ENCODE data around the gene KCNT2. TPM values are rescaled to one million over a fixed set of nuclear protein-coding genes. Genes with fewer than 3 reads are reported as not detected.

KCNT2 gene
- polyA plus RNA-seq, 1 of the 3 experiments (the other 2 are of a cell fraction): 0.56 TPM

GRCh38 chr1:196302420-196302819 lies 305.8 kb downstream of the KCNT2 start:
- Histone ChIP-seq H3K4me3 (ENCODE audit: low read depth in 2 of 2, low read length in 1 of 2) (no peak overlapping the region), H3K4me2 (no peak overlapping the region), H3K79me2 (ENCODE audit: insufficient read depth) (no peaks in the 10 kb centered on the region), H3K36me3 (replicated peaks in 1 of 2; ENCODE audit: control insufficient read depth in 1 of 2, insufficient read depth in 2 of 2, low read length in 1 of 2) (peaks cover 0 to 2% of the 10 kb centered on the region in 2 experiments), H2AFZ (ENCODE audit: low read depth) (no peak overlapping the region), H3K9me3 (no peaks in the 10 kb centered on the region), H3K9me2 (no peaks in the 10 kb centered on the region), H3F3A (replicated peaks; ENCODE audit: insufficient read depth) (no peaks in the 10 kb centered on the region), H4K20me1 (ENCODE audit: insufficient read depth) (no peaks in the 10 kb centered on the region), H3K4me1 (ENCODE audit: control insufficient read depth in 1 of 2, insufficient read depth in 2 of 2, low read depth in 1 of 2, low read length in 1 of 2) (no peaks in the 10 kb centered on the region), H3K9ac (no peak overlapping the region), H3K27ac (ENCODE audit: low read depth in 2 of 2, low read length in 1 of 2) (no peak overlapping the region), H3K27me3 (ENCODE audit: insufficient read depth) (no peaks in the 10 kb centered on the region)
- CTCF ChIA-PET: no interaction called here
- WGBS (ENCODE audit: low lambda C conversion rate): 90% methylated on average over 1 of the region's 1 CpG
- POLR2A ChIA-PET: no interaction called here
- no peak for TF ChIP-seq TAF1 (IDR thresholded peaks at IDR 0.05; ENCODE audit: borderline replicate concordance, low read depth, low read length)
- TF ChIP-seq, protein P1, sequence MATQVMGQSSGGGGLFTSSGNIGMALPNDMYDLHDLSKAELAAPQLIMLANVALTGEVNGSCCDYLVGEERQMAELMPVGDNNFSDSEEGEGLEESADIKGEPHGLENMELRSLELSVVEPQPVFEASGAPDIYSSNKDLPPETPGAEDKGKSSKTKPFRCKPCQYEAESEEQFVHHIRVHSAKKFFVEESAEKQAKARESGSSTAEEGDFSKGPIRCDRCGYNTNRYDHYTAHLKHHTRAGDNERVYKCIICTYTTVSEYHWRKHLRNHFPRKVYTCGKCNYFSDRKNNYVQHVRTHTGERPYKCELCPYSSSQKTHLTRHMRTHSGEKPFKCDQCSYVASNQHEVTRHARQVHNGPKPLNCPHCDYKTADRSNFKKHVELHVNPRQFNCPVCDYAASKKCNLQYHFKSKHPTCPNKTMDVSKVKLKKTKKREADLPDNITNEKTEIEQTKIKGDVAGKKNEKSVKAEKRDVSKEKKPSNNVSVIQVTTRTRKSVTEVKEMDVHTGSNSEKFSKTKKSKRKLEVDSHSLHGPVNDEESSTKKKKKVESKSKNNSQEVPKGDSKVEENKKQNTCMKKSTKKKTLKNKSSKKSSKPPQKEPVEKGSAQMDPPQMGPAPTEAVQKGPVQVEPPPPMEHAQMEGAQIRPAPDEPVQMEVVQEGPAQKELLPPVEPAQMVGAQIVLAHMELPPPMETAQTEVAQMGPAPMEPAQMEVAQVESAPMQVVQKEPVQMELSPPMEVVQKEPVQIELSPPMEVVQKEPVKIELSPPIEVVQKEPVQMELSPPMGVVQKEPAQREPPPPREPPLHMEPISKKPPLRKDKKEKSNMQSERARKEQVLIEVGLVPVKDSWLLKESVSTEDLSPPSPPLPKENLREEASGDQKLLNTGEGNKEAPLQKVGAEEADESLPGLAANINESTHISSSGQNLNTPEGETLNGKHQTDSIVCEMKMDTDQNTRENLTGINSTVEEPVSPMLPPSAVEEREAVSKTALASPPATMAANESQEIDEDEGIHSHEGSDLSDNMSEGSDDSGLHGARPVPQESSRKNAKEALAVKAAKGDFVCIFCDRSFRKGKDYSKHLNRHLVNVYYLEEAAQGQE (IDR thresholded peaks at IDR 0.05; ENCODE audit: low read depth, low read length): no peak
- no peak for DNase-seq

GRCh38 chr1:196295766-196296165 lies 312.5 kb downstream of the KCNT2 start:
- Histone ChIP-seq H3K79me2 (ENCODE audit: insufficient read depth) (no peaks in the 10 kb centered on the region), H3K9me2 (no peaks in the 10 kb centered on the region), H3K27me3 (ENCODE audit: insufficient read depth) (no peaks in the 10 kb centered on the region), H3K36me3 (replicated peaks in 1 of 2; ENCODE audit: control insufficient read depth in 1 of 2, insufficient read depth in 2 of 2, low read length in 1 of 2) (peaks cover 0 to 4% of the 10 kb centered on the region in 2 experiments), H3K4me3 (ENCODE audit: low read depth in 2 of 2, low read length in 1 of 2) (no peak overlapping the region), H3K9me3 (no peaks in the 10 kb centered on the region), H3K4me2 (no peak overlapping the region), H3F3A (replicated peaks; ENCODE audit: insufficient read depth) (peaks cover 15% of the 10 kb centered on the region), H3K4me1 (ENCODE audit: control insufficient read depth in 1 of 2, insufficient read depth in 2 of 2, low read depth in 1 of 2, low read length in 1 of 2) (peaks cover 2 to 8% of the 10 kb centered on the region in 2 experiments; a peak in 2 of 4 replicates), H3K27ac (ENCODE audit: low read depth in 2 of 2, low read length in 1 of 2) (peak overlapping the region in 1 of 2 experiments; percentile 52; a peak in 2 of 4 replicates), H4K20me1 (ENCODE audit: insufficient read depth) (no peaks in the 10 kb centered on the region), H3K9ac (no peak overlapping the region), H2AFZ (ENCODE audit: low read depth) (no peak overlapping the region)
- ChIA-PET POLR2A (no interaction called here), CTCF (no interaction called here)
- no peak for DNase-seq
- no peak for TF ChIP-seq FOXM1 (IDR thresholded peaks at IDR 0.05; ENCODE audit: low read depth)
- peak; percentile 81 for TF ChIP-seq TCF12 (IDR thresholded peaks at IDR 0.05)
- TF ChIP-seq CHD2 (IDR thresholded peaks at IDR 0.05; ENCODE audit: low read length, partially characterized antibody): no peak
- no peak for TF ChIP-seq RCOR1 (IDR thresholded peaks at IDR 0.05; ENCODE audit: low read length)
- no peak for TF ChIP-seq GATA2 (CRISPR knock-in tag; IDR thresholded peaks at IDR 0.05)
- TF ChIP-seq JUND (IDR thresholded peaks at IDR 0.05): peak; percentile 69
- TF ChIP-seq POLR2AphosphoS5 (IDR thresholded peaks at IDR 0.05; ENCODE audit: low read depth, low read length): peak; percentile 30; the same call in 1 of the 2 replicates
- no peak for TF ChIP-seq EZH2phosphoT487 (IDR thresholded peaks at IDR 0.05; ENCODE audit: borderline replicate concordance, low read depth)
- no peak for TF ChIP-seq SMC3 (IDR thresholded peaks at IDR 0.05; ENCODE audit: low read depth, low read length)
- TF ChIP-seq RXRA (IDR thresholded peaks at IDR 0.05; ENCODE audit: borderline replicate concordance, low read depth): no peak
- TF ChIP-seq FOSL2 (IDR thresholded peaks at IDR 0.05; ENCODE audit: borderline replicate concordance, low read depth): peak; percentile 51; the same call in 1 of the 2 replicates
- TF ChIP-seq ELF1 (IDR thresholded peaks at IDR 0.05): no peak
- no peak for TF ChIP-seq IRF3 (IDR thresholded peaks at IDR 0.05; ENCODE audit: low read depth, low read length)
- no peak for TF ChIP-seq NFIC (IDR thresholded peaks at IDR 0.05; ENCODE audit: borderline replicate concordance)
- TF ChIP-seq, protein P2, sequence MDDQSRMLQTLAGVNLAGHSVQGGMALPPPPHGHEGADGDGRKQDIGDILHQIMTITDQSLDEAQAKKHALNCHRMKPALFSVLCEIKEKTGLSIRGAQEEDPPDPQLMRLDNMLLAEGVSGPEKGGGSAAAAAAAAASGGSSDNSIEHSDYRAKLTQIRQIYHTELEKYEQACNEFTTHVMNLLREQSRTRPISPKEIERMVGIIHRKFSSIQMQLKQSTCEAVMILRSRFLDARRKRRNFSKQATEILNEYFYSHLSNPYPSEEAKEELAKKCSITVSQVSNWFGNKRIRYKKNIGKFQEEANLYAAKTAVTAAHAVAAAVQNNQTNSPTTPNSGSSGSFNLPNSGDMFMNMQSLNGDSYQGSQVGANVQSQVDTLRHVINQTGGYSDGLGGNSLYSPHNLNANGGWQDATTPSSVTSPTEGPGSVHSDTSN (IDR thresholded peaks at IDR 0.05): peak; percentile 86
- TF ChIP-seq, protein P1 (IDR thresholded peaks at IDR 0.05; ENCODE audit: low read depth, low read length): no peak
- no peak; a peak in 1 of 4 replicates for TF ChIP-seq EP300 (IDR thresholded peaks at IDR 0.05; ENCODE audit: borderline replicate concordance in 1 of 2, low read depth in 1 of 2, low read length in 1 of 2)
- no peak for TF ChIP-seq FOXJ3 (CRISPR knock-in tag; IDR thresholded peaks at IDR 0.05)
- no peak for TF ChIP-seq MEF2A (IDR thresholded peaks at IDR 0.05; ENCODE audit: borderline replicate concordance, low read depth)
